ENCODE measurements around the gene RELT. TPM values are rescaled to one million over a fixed set of nuclear protein-coding genes. Genes with fewer than 3 reads are reported as not detected.

Gene RELT
- total RNA-seq, 1 donor = 4.0 TPM

GRCh38 chr11:73413256-73413655, 37.1 kb downstream of the RELT start:
- Histone ChIP-seq H3K9me3 (ENCODE audit: low read depth, low read length) (no peaks in the 10 kb centered on the region), H4K20me1 (ENCODE audit: insufficient read depth, low read length) (no peaks in the 10 kb centered on the region), H2AFZ (ENCODE audit: low read length) (no peak overlapping the region), H3K4me3 (ENCODE audit: insufficient read depth, low read length) (no peak overlapping the region), H3K79me2 (ENCODE audit: insufficient read depth, low read length) (no peaks in the 10 kb centered on the region), H3K4me1 (ENCODE audit: insufficient read depth, low read length) (peaks cover 54% of the 10 kb centered on the region), H3K27ac (ENCODE audit: low read depth, low read length) (peak overlapping the region; percentile 89), H3K4me2 (ENCODE audit: insufficient read depth, low read length) (no peak overlapping the region), H3K36me3 (ENCODE audit: insufficient read depth, low read length) (peaks cover 19% of the 10 kb centered on the region), H3K27me3 (ENCODE audit: insufficient read depth, low read length) (no peaks in the 10 kb centered on the region)
- DNase-seq (ENCODE audit: insufficient read length, low spot score, missing footprints) = no peak
- TF ChIP-seq CTCF (IDR thresholded peaks at IDR 0.05; ENCODE audit: extremely low read depth, low read depth, low read length) = no peak

GRCh38 chr11:73414977-73415651, 38.9 kb downstream of the RELT start:
- Histone ChIP-seq H3K27me3 (ENCODE audit: insufficient read depth, low read length) (no peaks in the 10 kb centered on the region), H3K79me2 (ENCODE audit: insufficient read depth, low read length) (no peaks in the 10 kb centered on the region), H3K4me3 (ENCODE audit: insufficient read depth, low read length) (no peak overlapping the region), H4K20me1 (ENCODE audit: insufficient read depth, low read length) (no peaks in the 10 kb centered on the region), H3K27ac (ENCODE audit: low read depth, low read length) (peak overlapping the region; percentile 89), H3K4me2 (ENCODE audit: insufficient read depth, low read length) (peak overlapping the region; percentile 18), H2AFZ (ENCODE audit: low read length) (no peak overlapping the region), H3K9me3 (ENCODE audit: low read depth, low read length) (no peaks in the 10 kb centered on the region), H3K36me3 (ENCODE audit: insufficient read depth, low read length) (peaks cover 13% of the 10 kb centered on the region), H3K4me1 (ENCODE audit: insufficient read depth, low read length) (peaks cover 54% of the 10 kb centered on the region)
- DNase-seq (ENCODE audit: insufficient read length, low spot score, missing footprints) = peak; percentile 87
- no peak for TF ChIP-seq CTCF (IDR thresholded peaks at IDR 0.05; ENCODE audit: extremely low read depth, low read depth, low read length)

GRCh38 chr11:73415854-73416615, 39.8 kb downstream of the RELT start:
- H3K4me1 ChIP-seq (ENCODE audit: insufficient read depth, low read length) = peaks cover 54% of the 10 kb centered on the region
- no peaks in the 10 kb centered on the region for H3K79me2 ChIP-seq (ENCODE audit: insufficient read depth, low read length)
- peaks cover 10% of the 10 kb centered on the region for H3K36me3 ChIP-seq (ENCODE audit: insufficient read depth, low read length)
- peak overlapping the region; percentile 14 for H3K4me2 ChIP-seq (ENCODE audit: insufficient read depth, low read length)
- no peak for TF ChIP-seq CTCF (IDR thresholded peaks at IDR 0.05; ENCODE audit: extremely low read depth, low read depth, low read length)
- DNase-seq (ENCODE audit: insufficient read length, low spot score, missing footprints) = no peak
- H2AFZ ChIP-seq (ENCODE audit: low read length) = no peak overlapping the region
- no peak overlapping the region for H3K4me3 ChIP-seq (ENCODE audit: insufficient read depth, low read length)
- H3K27me3 ChIP-seq (ENCODE audit: insufficient read depth, low read length) = no peaks in the 10 kb centered on the region
- H3K27ac ChIP-seq (ENCODE audit: low read depth, low read length) = peak overlapping the region; percentile 89
- H3K9me3 ChIP-seq (ENCODE audit: low read depth, low read length) = no peaks in the 10 kb centered on the region
- no peaks in the 10 kb centered on the region for H4K20me1 ChIP-seq (ENCODE audit: insufficient read depth, low read length)

- Histone ChIP-seq H3K9me3 (ENCODE audit: low read depth, low read length) (no peaks in the 10 kb centered on the region), H2AFZ (ENCODE audit: low read length) (no peak overlapping the region), H3K4me2 (ENCODE audit: insufficient read depth, low read length) (peak overlapping the region; percentile 1), H3K79me2 (ENCODE audit: insufficient read depth, low read length) (no peaks in the 10 kb centered on the region), H3K27ac (ENCODE audit: low read depth, low read length) (peak overlapping the region; percentile 89), H3K27me3 (ENCODE audit: insufficient read depth, low read length) (no peaks in the 10 kb centered on the region), H3K36me3 (ENCODE audit: insufficient read depth, low read length) (peaks cover 10% of the 10 kb centered on the region), H3K4me3 (ENCODE audit: insufficient read depth, low read length) (no peak overlapping the region), H3K4me1 (ENCODE audit: insufficient read depth, low read length) (peaks cover 53% of the 10 kb centered on the region), H4K20me1 (ENCODE audit: insufficient read depth, low read length) (no peaks in the 10 kb centered on the region)
- no peak for TF ChIP-seq CTCF (IDR thresholded peaks at IDR 0.05; ENCODE audit: extremely low read depth, low read depth, low read length)
- no peak for DNase-seq (ENCODE audit: insufficient read length, low spot score, missing footprints)
These were observed 40.6 kb downstream of the RELT start for GRCh38 chr11:73416786-73417185.
